Fibroblast of lung (primary cell): ENCODE measurements around the gene TMEM97. TPM values are rescaled to one million over a fixed set of nuclear protein-coding genes. Genes with fewer than 3 reads are reported as not detected.
A peak's percentile ranks its signal among the peaks of the same experiment; 100 is the strongest.

Experiments
- DNase-seq, 2 donors: peaks; one replicate each; pipeline versions ENCODE4 v3.0.0 to v3.0.0-alpha.2; 2010; ENCODE audit warnings: low read depth in 2 of 2
- H2AFZ ChIP-seq: 2 replicates; pipeline ENCODE4 v1.5.1; 2012; ENCODE audit warnings: low read length, control low read depth, inconsistent platforms
- H3K27ac ChIP-seq: 2 replicates; pipeline ENCODE4 v1.5.1; 2011; ENCODE audit warnings: low read length, control low read depth; ENCODE audit not compliant: insufficient read depth
- H3K27me3 ChIP-seq: 2 replicates; pipeline ENCODE4 v1.5.1; 2011; ENCODE audit warnings: mild to moderate bottlenecking, low read length; ENCODE audit not compliant: control insufficient read depth, insufficient read depth
- H3K36me3 ChIP-seq: 2 replicates; pipeline ENCODE4 v1.5.1; 2011; ENCODE audit warnings: low read length; ENCODE audit not compliant: control insufficient read depth, insufficient read depth
- H3K4me1 ChIP-seq: 2 replicates; pipeline ENCODE4 v1.5.1; 2011; ENCODE audit warnings: low read length; ENCODE audit not compliant: control insufficient read depth, insufficient read depth; ENCODE audit errors: extremely low read depth
- H3K4me2 ChIP-seq: 2 replicates; pipeline ENCODE4 v1.5.1; 2011; ENCODE audit warnings: low read length, control low read depth; ENCODE audit not compliant: insufficient read depth; ENCODE audit errors: extremely low read depth
- H3K4me3 ChIP-seq, 4 experiments: fragments of 200-600 bp in 1 of 4; sonication (generic) in 1 of 4; replicated peaks in 1 of 4; 2 replicates each; pipeline ENCODE4 v1.5.1; 2011 to 2016; ENCODE audit warnings: low read length in 4 of 4, low read depth in 3 of 4, mild to moderate bottlenecking in 3 of 4, control low read depth in 2 of 4, inconsistent platforms in 1 of 4, mixed read lengths in 1 of 4; ENCODE audit not compliant: insufficient read depth in 1 of 4; ENCODE audit errors: control extremely low read depth in 1 of 4
- H3K79me2 ChIP-seq: 2 replicates; pipeline ENCODE4 v1.5.1; 2012; ENCODE audit warnings: mild to moderate bottlenecking, low read length, inconsistent platforms; ENCODE audit not compliant: control insufficient read depth, insufficient read depth
- H3K9ac ChIP-seq: 2 replicates; pipeline ENCODE4 v1.5.1; 2011; ENCODE audit warnings: mild to moderate bottlenecking, low read length, control low read depth; ENCODE audit not compliant: insufficient read depth
- H3K9me3 ChIP-seq: 2 replicates; pipeline ENCODE4 v1.5.1; 2012; ENCODE audit warnings: low read depth, low read length; ENCODE audit not compliant: control insufficient read depth, insufficient read depth
- H4K20me1 ChIP-seq: 2 replicates; pipeline ENCODE4 v1.5.1; 2011; ENCODE audit warnings: low read length; ENCODE audit not compliant: control insufficient read depth, insufficient read depth; ENCODE audit errors: extremely low read depth
- EZH2 ChIP-seq: IDR thresholded peaks from 2 replicates; pipeline ENCODE4 v1.5.1; 2012; ENCODE audit warnings: low read length, control low read depth, mild to moderate bottlenecking; ENCODE audit errors: missing control alignments
- polyA plus RNA-seq, 2 donors: library from polyadenylated mRNA; depleted of rRNA in 1 of 2; stranded (reverse) in 1 of 2; unstranded in 1 of 2; fragments of >200 nt; gene quantifications; 2 replicates each; pipeline ENCODE4 v1.2.1, GENCODE V29; 2011 to 2012; ENCODE audit warnings: missing spikeins in 1 of 2
- total RNA-seq: library from RNA; depleted of rRNA; stranded (reverse); fragments of >200 nt; gene quantifications from 2 replicates; pipeline ENCODE4 v1.2.1, GENCODE V29; 2014
- TF ChIP-seq, protein P1 (sequence below), 2 donors: IDR thresholded peaks in 1 of 2; conservative IDR thresholded peaks in 1 of 2; 1 replicate in 1 of 2; 2 replicates in 1 of 2; pipeline ENCODE4 v1.5.1; 2011 to 2012; ENCODE audit warnings: low read length in 2 of 2, control low read depth in 1 of 2, inconsistent platforms in 1 of 2, low read depth in 1 of 2, mild to moderate bottlenecking in 1 of 2

TMEM97 gene
- total and polyA plus RNA-seq, 2 donors (not counting 1 experiment from before 2014, with no cell fraction given) = 34.4 to 43.6 TPM

DNA sequence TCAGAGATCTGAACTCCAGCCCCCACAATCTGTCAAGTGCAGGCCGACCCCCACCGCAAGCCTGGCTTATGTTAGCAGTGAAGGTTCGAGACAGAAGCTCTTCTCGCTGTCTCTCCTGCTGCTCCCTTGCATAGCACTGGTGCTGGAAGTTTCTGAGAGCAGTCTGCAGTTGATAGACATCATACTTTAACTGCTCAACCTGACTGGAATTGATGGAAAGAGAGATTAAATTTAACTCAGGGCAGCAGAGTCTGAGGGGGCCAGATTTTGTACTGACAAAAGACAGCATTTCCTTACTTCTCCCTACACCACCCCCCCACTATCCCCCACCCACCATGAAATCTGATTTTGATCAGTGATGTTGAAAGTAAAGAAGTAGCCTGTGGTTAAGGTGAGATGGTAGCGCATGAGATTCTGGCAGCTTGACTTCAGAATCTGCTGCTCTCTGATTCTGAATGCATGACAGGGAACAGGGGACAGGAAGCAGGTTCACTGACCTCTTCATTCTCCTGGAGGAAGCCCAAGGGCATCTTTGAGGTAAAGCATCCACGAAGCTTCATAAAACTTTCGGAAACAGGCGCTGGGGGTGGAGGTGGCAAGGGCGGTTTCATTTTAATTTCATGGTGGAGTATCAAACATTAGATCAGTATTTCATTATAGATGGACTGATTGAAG is 44.3 kb upstream of the TMEM97 start:
- DNase-seq = no peak
- no peak for TF ChIP-seq EZH2
- TF ChIP-seq, protein P1, sequence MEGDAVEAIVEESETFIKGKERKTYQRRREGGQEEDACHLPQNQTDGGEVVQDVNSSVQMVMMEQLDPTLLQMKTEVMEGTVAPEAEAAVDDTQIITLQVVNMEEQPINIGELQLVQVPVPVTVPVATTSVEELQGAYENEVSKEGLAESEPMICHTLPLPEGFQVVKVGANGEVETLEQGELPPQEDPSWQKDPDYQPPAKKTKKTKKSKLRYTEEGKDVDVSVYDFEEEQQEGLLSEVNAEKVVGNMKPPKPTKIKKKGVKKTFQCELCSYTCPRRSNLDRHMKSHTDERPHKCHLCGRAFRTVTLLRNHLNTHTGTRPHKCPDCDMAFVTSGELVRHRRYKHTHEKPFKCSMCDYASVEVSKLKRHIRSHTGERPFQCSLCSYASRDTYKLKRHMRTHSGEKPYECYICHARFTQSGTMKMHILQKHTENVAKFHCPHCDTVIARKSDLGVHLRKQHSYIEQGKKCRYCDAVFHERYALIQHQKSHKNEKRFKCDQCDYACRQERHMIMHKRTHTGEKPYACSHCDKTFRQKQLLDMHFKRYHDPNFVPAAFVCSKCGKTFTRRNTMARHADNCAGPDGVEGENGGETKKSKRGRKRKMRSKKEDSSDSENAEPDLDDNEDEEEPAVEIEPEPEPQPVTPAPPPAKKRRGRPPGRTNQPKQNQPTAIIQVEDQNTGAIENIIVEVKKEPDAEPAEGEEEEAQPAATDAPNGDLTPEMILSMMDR (conservative IDR thresholded peaks at IDR 0.05 in 1 of 2, IDR thresholded peaks at IDR 0.05 in 1 of 2; ENCODE audit: low read depth in 1 of 2, low read length in 2 of 2) = no peak
- H3K27ac ChIP-seq = no peak overlapping the region
- H3K4me2 ChIP-seq = no peak overlapping the region
- peaks cover 15% of the 10 kb centered on the region for H3K27me3 ChIP-seq
- H4K20me1 ChIP-seq = no peaks in the 10 kb centered on the region
- H2AFZ ChIP-seq = no peak overlapping the region
- no peaks in the 10 kb centered on the region for H3K36me3 ChIP-seq
- H3K4me1 ChIP-seq = no peaks in the 10 kb centered on the region
- no peaks in the 10 kb centered on the region for H3K9me3 ChIP-seq
- H3K9ac ChIP-seq = no peak overlapping the region
- no peak overlapping the region for H3K4me3 ChIP-seq
- H3K79me2 ChIP-seq = no peaks in the 10 kb centered on the region

- no peaks in the 10 kb centered on the region for H3K4me1 ChIP-seq
- H3K4me2 ChIP-seq = no peak overlapping the region
- TF ChIP-seq, protein P1 (conservative IDR thresholded peaks at IDR 0.05 in 1 of 2, IDR thresholded peaks at IDR 0.05 in 1 of 2; ENCODE audit: low read depth in 1 of 2, low read length in 2 of 2) = no peak
- TF ChIP-seq EZH2 = no peak
- H3K4me3 ChIP-seq = no peak overlapping the region
- no peak overlapping the region for H2AFZ ChIP-seq
- H4K20me1 ChIP-seq = no peaks in the 10 kb centered on the region
- H3K27ac ChIP-seq = no peak overlapping the region
- no peaks in the 10 kb centered on the region for H3K9me3 ChIP-seq
- H3K36me3 ChIP-seq = no peaks in the 10 kb centered on the region
- no peak overlapping the region for H3K9ac ChIP-seq
- DNase-seq = no peak
- H3K27me3 ChIP-seq = peaks cover 12% of the 10 kb centered on the region
- H3K79me2 ChIP-seq = no peaks in the 10 kb centered on the region
Observed at GRCh38 chr17:28276011-28276410, 43.0 kb upstream of the TMEM97 start.

GRCh38 chr17:28279411-28279810 is 39.6 kb upstream of the TMEM97 start:
- H3K4me3 ChIP-seq = no peak overlapping the region
- no peak overlapping the region for H3K4me2 ChIP-seq
- H2AFZ ChIP-seq = no peak overlapping the region
- peaks cover 6% of the 10 kb centered on the region for H3K4me1 ChIP-seq
- H3K9me3 ChIP-seq = no peaks in the 10 kb centered on the region
- no peak overlapping the region for H3K27ac ChIP-seq
- peak in 1 of 2 donors; percentile 82 for DNase-seq
- H4K20me1 ChIP-seq = no peaks in the 10 kb centered on the region
- no peaks in the 10 kb centered on the region for H3K36me3 ChIP-seq
- TF ChIP-seq EZH2 = no peak
- TF ChIP-seq, protein P1 (conservative IDR thresholded peaks at IDR 0.05 in 1 of 2, IDR thresholded peaks at IDR 0.05 in 1 of 2; ENCODE audit: low read depth in 1 of 2, low read length in 2 of 2) = no peak
- H3K79me2 ChIP-seq = no peaks in the 10 kb centered on the region
- no peak overlapping the region for H3K9ac ChIP-seq
- H3K27me3 ChIP-seq = peaks cover 4% of the 10 kb centered on the region
